OCI-LY3 (cell line): ENCODE data around the gene ATP5PB.

Source experiments
- H2AFZ ChIP-seq: fragments of 200-600, 300-600 bp; shearing (Covaris generic); 2 replicates; pipeline ENCODE4 v1.6.0; 2014; ENCODE audit warnings: antibody characterized with exemption, low read depth, low read length
- H3K27ac ChIP-seq: fragments of 200-600, 300-600 bp; sonication (generic); 2 replicates; pipeline ENCODE4 v1.5.1; 2014; ENCODE audit warnings: mild to moderate bottlenecking, low read length, moderate library complexity, mixed read lengths
- H3K27me3 ChIP-seq: fragments of 200-600, 300-600 bp; sonication (generic); 2 replicates; pipeline ENCODE4 v1.6.1; 2014; ENCODE audit warnings: low read depth, low read length, mixed read lengths
- H3K36me3 ChIP-seq: fragments of 200-600, 300-600 bp; sonication (generic); replicated peaks from 2 replicates; pipeline ENCODE3; 2014; ENCODE audit warnings: low read depth, low read length, mixed read lengths
- H3K4me1 ChIP-seq: fragments of 300-600, 200-600 bp; sonication (generic); 2 replicates; pipeline ENCODE4 v1.6.1; 2014; ENCODE audit warnings: low read length, mixed read lengths
- H3K4me2 ChIP-seq: fragments of 200-600, 300-600 bp; sonication (generic); 2 replicates; pipeline ENCODE4 v1.6.1; 2014; ENCODE audit warnings: low read length, mixed read lengths
- H3K4me3 ChIP-seq: fragments of 300-600, 200-600 bp; sonication (generic); 2 replicates; pipeline ENCODE4 v1.5.1; 2014; ENCODE audit warnings: antibody characterized with exemption, mild to moderate bottlenecking, low read length, moderate library complexity
- H3K79me2 ChIP-seq: fragments of 300-600, 200-600 bp; shearing (Covaris generic); 2 replicates; pipeline ENCODE4 v1.6.1; 2014; ENCODE audit warnings: mild to moderate bottlenecking, low read length, mixed read lengths
- H3K9ac ChIP-seq: fragments of 300-600, 200-600 bp; shearing (Covaris generic); 2 replicates; pipeline ENCODE4 v1.6.0; 2014; ENCODE audit warnings: mild to moderate bottlenecking, low read length, moderate library complexity
- H3K9me3 ChIP-seq: fragments of 200-600, 300-600 bp; shearing (Covaris generic); 2 replicates; pipeline ENCODE4 v1.6.1; 2014; ENCODE audit warnings: low read length, mixed read lengths; ENCODE audit not compliant: insufficient read depth
- H4K20me1 ChIP-seq: fragments of 200-600, 300-600 bp; sonication (generic); 2 replicates; pipeline ENCODE4 v1.6.1; 2016; ENCODE audit warnings: low read length, mixed read lengths; ENCODE audit not compliant: insufficient read depth
- EZH2phosphoT487 ChIP-seq: fragments of 200-600 bp; shearing (Covaris generic); IDR thresholded peaks from 2 replicates; pipeline ENCODE4 v1.6.1; 2018; ENCODE audit warnings: antibody characterized with exemption, mixed run types, low read depth
- TF ChIP-seq, protein P1 (sequence below): fragments of 200-600, 300-600 bp; sonication (generic); IDR thresholded peaks from 2 replicates; pipeline ENCODE4 v1.5.1; 2014; ENCODE audit warnings: antibody characterized with exemption, low read length, low read depth

Gene ATP5PB

DNA sequence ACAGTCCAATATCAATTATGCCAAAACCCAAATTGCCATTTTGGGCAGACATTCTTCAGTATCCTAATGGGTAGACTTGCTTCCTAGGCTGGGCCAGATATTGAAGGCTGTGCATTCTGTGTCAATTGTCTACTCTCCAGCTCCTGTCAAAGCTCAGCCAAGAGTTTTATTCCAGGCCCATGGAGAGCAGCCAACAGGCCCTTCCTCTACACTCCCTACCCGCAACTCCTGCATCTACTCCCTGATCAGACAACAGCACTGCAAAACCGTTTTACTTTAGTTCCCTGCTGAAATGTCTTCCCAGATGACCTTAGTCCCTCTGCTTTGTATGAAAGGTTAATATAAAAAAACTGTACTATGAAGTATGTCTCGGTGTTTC, 60.7 kb downstream of the ATP5PB start:
- Histone ChIP-seq H3K4me1 (peaks cover 65% of the 10 kb centered on the region), H3K27me3 (no peaks in the 10 kb centered on the region), H3K4me2 (no peak overlapping the region)

DNA sequence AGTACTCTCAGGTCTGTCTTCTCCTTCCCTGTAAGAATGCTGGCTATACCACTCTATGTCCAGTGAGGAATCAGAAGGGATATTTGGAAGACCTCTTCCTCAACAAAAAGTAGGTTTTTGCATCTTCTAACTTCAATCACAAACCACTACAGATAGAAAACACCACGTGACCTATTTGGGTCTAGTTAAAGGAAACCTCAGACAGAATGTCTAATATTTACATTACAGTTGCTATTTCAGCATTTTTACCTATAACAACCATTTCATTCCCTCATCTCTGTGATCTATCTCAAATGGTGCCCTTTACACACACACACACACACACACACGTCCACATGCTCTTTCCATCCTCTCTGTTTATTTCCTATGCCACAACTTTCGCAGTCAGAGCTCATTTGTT, 62.1 kb downstream of the ATP5PB start:
- Histone ChIP-seq H4K20me1 (no peaks in the 10 kb centered on the region), H3K79me2 (0 out of 2 replicates have a peak, but pooled peaks cover 3% of the 10 kb centered on the region), H3K4me2 (no peak overlapping the region), H3K9ac (no peak overlapping the region), H3K36me3 (no peaks in the 10 kb centered on the region), H3K9me3 (no peaks in the 10 kb centered on the region), H3K4me1 (peaks cover 65% of the 10 kb centered on the region), H3K27ac (no peak overlapping the region), H2AFZ (no peak overlapping the region), H3K27me3 (no peaks in the 10 kb centered on the region), H3K4me3 (no peak overlapping the region)
- TF ChIP-seq, protein P1, sequence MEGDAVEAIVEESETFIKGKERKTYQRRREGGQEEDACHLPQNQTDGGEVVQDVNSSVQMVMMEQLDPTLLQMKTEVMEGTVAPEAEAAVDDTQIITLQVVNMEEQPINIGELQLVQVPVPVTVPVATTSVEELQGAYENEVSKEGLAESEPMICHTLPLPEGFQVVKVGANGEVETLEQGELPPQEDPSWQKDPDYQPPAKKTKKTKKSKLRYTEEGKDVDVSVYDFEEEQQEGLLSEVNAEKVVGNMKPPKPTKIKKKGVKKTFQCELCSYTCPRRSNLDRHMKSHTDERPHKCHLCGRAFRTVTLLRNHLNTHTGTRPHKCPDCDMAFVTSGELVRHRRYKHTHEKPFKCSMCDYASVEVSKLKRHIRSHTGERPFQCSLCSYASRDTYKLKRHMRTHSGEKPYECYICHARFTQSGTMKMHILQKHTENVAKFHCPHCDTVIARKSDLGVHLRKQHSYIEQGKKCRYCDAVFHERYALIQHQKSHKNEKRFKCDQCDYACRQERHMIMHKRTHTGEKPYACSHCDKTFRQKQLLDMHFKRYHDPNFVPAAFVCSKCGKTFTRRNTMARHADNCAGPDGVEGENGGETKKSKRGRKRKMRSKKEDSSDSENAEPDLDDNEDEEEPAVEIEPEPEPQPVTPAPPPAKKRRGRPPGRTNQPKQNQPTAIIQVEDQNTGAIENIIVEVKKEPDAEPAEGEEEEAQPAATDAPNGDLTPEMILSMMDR = no peak
- no peak for TF ChIP-seq EZH2phosphoT487

More for the DNA sequence above, 60.7 kb downstream of the ATP5PB start:
- TF ChIP-seq EZH2phosphoT487 = no peak
- TF ChIP-seq, protein P1 = no peak
- Histone ChIP-seq H3K79me2 (0 out of 2 replicates have a peak, but pooled peaks cover 3% of the 10 kb centered on the region), H3K4me3 (no peak overlapping the region), H3K9ac (no peak overlapping the region), H3K36me3 (no peaks in the 10 kb centered on the region), H2AFZ (no peak overlapping the region), H3K9me3 (no peaks in the 10 kb centered on the region), H4K20me1 (no peaks in the 10 kb centered on the region), H3K27ac (no peak overlapping the region)
